ENCODE measurements around the gene GRHPR.

GRHPR gene

DNA sequence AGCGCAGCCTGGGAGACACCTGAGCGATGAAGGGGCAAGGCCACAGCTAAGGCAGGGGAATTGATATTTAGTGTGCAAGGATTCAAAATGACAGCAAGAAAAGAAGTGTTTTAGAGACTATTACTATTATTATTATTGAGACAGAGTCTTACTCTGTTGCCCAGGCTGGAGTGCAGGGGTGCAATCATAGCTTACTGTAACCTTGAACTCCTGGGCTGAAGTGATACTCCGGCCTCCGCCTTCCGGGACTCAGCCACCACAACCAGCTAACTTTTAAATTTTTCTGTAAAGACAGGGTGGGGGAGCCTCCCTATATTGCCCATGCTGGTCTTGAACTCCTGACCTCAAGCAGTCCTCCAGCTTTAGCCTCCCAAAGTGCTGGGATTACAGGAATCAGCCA lies 3.3 kb upstream of the GRHPR start:
- TF ChIP-seq CTCF (IDR thresholded peaks at IDR 0.05; ENCODE audit: borderline replicate concordance, control extremely low read depth, extremely low read depth, insufficient read depth, missing control alignments) = no peak
- no peak for DNase-seq (ENCODE audit: low spot score)
- in situ Hi-C loops (cut with MboI; ENCODE audit: low sequenced_read_pairs, unreplicated experiment) = no loop called here

DNA sequence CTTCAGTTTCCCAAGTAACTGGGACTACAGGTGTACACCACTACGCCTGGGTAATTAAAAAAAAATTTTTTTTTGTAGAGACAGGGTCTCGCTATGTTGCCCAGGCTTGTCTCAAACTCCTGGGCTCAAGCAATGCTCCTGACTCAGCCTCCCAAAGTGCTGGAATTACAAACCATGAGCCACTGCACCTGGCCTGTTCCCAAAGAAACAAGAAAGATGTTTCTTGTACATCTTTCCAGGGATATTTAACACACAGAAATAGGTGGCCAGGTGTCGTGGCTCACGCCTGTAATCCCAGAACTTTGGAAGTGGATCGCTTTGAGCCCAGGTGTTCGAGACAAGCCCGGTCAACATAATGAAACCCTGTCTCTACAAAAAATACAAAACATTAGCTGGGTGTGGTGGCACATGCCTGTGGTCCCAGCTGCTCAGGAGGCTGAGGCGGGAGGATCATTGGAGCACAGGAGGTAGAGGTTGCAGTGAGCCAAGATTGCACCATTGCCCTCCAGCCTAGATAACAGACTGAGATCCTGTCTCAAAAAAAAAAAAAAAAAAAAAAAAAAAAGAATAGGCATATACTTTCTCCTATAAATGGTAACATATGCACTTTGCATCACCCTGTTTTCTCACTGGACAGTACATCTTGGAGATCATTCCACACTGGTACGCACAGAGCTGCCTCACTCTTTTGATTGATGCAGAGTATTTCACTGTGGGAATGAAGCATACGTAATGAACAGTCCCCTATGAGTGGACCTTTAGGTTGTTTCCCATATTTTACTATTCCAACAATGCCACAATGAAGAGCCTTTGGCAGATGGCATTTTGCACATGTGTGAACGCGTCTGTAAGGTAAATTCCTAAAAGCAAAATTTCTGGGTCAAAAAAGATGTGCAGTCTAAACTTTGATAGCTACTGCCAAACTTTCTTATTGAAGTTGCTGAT lies 2.0 kb upstream of the GRHPR start:
- in situ Hi-C loops (cut with MboI; ENCODE audit: low sequenced_read_pairs, unreplicated experiment) = no loop called here
- no peak for TF ChIP-seq CTCF (IDR thresholded peaks at IDR 0.05; ENCODE audit: borderline replicate concordance, control extremely low read depth, extremely low read depth, insufficient read depth, missing control alignments)
- no peak for DNase-seq (ENCODE audit: low spot score)

DNA sequence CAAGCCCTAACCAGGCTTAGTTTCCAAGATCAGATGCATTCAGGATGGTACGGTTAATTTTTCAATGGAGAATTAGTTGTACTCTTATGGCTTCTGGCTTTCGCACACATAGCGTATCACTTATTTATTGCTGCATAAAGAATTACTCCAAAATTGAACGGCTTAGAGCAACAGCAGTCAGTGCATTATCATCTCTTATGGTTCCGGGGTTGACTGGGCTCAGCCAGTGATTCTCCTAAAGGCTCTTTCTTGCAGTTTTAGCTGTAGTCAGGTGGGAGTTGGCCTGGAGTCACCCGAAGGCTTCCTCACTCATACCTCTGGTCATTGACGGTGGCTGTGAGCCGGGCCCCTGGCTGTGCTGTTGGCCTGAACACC lies 595 bp upstream of the GRHPR start:
- in situ Hi-C loops (cut with MboI; ENCODE audit: low sequenced_read_pairs, unreplicated experiment) = no loop called here
- TF ChIP-seq CTCF (IDR thresholded peaks at IDR 0.05; ENCODE audit: borderline replicate concordance, control extremely low read depth, extremely low read depth, insufficient read depth, missing control alignments) = no peak
- no peak for DNase-seq (ENCODE audit: low spot score)

DNA sequence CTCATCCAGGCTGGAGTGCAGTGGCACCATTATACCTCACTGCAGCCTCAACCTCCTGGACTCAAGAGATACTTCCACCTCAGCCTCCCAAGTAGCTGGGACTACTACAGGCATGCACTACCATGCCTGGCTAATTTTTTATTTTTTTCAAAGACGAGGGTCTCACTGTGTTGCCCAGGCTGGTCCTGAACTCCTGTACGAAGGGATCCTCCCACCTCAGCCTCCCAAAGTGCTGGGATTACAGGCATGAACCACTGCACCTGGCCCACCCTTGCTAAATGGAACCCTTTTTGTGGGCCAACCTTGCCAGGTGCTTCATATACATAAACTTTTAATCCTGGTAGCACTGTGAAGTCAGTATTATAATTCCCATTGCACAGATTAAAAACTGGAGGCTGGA lies 1.0 kb downstream of the GRHPR start:
- no peak for DNase-seq (ENCODE audit: low spot score)
- in situ Hi-C loops (cut with MboI; ENCODE audit: low sequenced_read_pairs, unreplicated experiment) = no loop called here
- no peak for TF ChIP-seq CTCF (IDR thresholded peaks at IDR 0.05; ENCODE audit: borderline replicate concordance, control extremely low read depth, extremely low read depth, insufficient read depth, missing control alignments)

GRCh38 chr9:37424204-37424685 lies 1.7 kb downstream of the GRHPR start:
- no peak for TF ChIP-seq CTCF (IDR thresholded peaks at IDR 0.05; ENCODE audit: borderline replicate concordance, control extremely low read depth, extremely low read depth, insufficient read depth, missing control alignments)
- no peak for DNase-seq (ENCODE audit: low spot score)
- in situ Hi-C loops (cut with MboI; ENCODE audit: low sequenced_read_pairs, unreplicated experiment) = no loop called here

DNA sequence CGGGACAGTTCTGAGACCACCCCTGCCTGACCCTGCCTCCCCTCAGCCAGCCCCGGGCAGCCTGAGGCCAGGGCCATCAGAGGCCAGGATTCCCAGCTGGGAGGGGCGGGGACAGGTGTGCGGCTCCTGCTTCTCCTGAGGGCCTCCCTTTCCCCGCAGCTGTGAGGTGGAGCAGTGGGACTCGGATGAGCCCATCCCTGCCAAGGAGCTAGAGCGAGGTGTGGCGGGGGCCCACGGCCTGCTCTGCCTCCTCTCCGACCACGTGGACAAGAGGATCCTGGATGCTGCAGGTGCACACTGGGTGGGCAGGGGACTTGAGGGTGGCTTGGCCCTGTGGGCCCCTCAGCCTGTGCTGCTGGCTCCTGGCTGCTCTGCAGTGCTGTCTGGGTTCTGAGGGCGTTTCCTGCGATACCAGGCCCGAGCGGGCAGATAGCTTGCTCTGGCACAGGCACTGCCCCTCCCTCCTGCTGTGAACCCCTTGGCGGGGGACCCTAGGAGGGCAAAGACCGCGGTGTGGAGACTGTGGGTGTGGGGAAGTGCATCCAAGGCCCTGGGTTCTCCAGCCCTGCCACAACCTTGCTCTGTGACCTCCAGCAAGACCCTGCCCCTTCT lies 2.3 kb downstream of the GRHPR start:
- no peak for DNase-seq (ENCODE audit: low spot score)
- in situ Hi-C loops (cut with MboI; ENCODE audit: low sequenced_read_pairs, unreplicated experiment) = no loop called here
- no peak for TF ChIP-seq CTCF (IDR thresholded peaks at IDR 0.05; ENCODE audit: borderline replicate concordance, control extremely low read depth, extremely low read depth, insufficient read depth, missing control alignments)
